Vagina (tissue), 2 donors: ENCODE measurements around the gene JPH3.

ENCODE experiments used
- POLR2A ChIP-seq, 2 donors: fragments of 450-650 bp; IDR thresholded peaks; one replicate each; pipeline ENCODE4 v1.6.1; 2017; ENCODE audit warnings: antibody characterized with exemption in 2 of 2, mild to moderate bottlenecking in 2 of 2, moderate library complexity in 2 of 2
- POLR2AphosphoS5 ChIP-seq, 2 donors: sonication (generic); formaldehyde crosslinking; IDR thresholded peaks; one replicate each; pipeline ENCODE4 v1.9.0; 2017; ENCODE audit warnings: antibody characterized with exemption in 2 of 2, mild to moderate bottlenecking in 2 of 2, low read depth in 1 of 2; ENCODE audit not compliant: insufficient read depth in 1 of 2
- TF ChIP-seq, protein P1 (sequence below), 3 experiments: fragments of 450-650 bp in 2 of 3; fragments of 200-600 bp in 1 of 3; sonication (generic) in 1 of 3; IDR thresholded peaks; one replicate each; pipeline ENCODE4 v1.5.1; 2017 to 2019; ENCODE audit warnings: antibody characterized with exemption in 3 of 3, mild to moderate bottlenecking in 2 of 3, moderate library complexity in 2 of 3

DNA sequence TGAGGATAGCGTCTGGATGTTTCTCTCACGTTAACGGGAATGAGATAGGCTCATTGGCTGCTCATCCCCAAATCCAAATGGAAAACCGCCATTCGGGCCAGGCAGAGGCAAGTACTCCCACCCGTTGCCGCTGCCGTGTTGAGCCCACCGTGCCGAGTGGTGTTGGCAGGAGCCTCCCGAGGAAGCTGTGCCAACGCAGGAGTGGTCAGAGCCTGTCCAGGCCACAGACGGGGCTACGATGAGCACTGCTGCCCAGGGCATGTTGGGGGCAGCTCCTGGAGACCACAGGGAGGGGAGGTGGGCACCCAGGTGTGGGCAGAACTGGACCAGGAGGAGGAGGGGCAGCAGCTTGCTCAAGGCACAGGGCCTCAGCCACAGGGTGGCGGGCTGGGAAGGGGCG is 91.5 kb downstream of the JPH3 start:
- TF ChIP-seq, protein P1, sequence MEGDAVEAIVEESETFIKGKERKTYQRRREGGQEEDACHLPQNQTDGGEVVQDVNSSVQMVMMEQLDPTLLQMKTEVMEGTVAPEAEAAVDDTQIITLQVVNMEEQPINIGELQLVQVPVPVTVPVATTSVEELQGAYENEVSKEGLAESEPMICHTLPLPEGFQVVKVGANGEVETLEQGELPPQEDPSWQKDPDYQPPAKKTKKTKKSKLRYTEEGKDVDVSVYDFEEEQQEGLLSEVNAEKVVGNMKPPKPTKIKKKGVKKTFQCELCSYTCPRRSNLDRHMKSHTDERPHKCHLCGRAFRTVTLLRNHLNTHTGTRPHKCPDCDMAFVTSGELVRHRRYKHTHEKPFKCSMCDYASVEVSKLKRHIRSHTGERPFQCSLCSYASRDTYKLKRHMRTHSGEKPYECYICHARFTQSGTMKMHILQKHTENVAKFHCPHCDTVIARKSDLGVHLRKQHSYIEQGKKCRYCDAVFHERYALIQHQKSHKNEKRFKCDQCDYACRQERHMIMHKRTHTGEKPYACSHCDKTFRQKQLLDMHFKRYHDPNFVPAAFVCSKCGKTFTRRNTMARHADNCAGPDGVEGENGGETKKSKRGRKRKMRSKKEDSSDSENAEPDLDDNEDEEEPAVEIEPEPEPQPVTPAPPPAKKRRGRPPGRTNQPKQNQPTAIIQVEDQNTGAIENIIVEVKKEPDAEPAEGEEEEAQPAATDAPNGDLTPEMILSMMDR (IDR thresholded peaks at IDR 0.05) = no peak
- no peak for TF ChIP-seq POLR2AphosphoS5 (IDR thresholded peaks at IDR 0.05; ENCODE audit: insufficient read depth in 1 of 2, low read depth in 1 of 2)
- TF ChIP-seq POLR2A (IDR thresholded peaks at IDR 0.05) = no peak
